ENCODE data around the gene NTNG1.

DNA sequence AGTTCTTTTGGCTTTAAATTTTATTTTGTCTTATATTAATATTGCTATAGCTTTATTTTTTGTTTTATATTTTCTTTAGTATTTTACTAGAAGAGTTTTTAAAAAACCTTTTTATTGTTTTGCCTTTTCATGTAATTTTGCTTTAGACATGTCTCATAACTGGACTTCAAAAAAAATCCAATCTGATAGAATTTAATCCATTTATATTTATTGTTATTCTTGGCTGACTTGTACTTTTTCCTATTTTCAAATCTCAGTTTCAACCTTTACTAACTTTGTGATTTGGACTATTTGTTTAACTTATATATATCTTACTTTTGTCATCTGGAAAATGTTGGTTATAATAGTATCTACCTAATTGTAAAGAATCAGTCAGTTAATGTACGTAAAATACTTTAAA, 61.2 kb downstream of the NTNG1 start:
- TF ChIP-seq POLR2A (IDR thresholded peaks at IDR 0.05; ENCODE audit: low read length), result no peak
- no peak for TF ChIP-seq GATA1 (IDR thresholded peaks at IDR 0.05; ENCODE audit: low read depth, low read length)

Measured in erythroblast (primary cell).